ENCODE data around the gene VSTM1.

DNA sequence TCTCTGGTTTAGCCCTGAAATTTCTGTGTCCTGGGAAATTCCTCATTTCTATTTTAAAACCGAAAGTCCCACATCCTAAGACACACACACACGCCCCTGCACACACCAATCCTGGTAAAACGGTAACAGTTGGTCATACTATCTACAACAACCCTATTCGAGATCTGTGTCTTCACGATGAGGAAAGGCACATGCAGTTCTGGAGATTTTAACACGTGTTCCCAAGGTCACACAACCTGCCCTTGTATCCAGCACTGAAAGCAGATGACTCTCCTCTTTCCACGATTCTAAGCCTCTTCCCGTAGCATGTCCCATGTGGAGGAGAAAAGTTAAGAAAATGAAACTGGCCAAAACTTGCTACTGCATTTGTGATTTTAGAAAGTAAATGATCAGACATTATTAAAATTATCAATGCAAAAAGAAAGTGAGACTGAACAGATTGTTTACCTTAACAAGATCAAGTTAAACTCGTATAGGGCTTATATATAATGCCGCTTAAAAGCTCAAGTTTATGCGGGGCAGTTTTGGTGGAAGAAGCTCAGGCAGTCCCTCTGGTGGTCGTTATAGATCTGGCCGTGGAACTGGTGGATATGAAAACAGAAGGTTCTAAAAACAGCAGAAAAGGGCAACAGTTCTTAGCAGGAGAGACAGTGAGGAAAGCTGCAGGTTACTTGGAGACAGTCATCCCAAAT, 32.7 kb downstream of the VSTM1 start:
- TF ChIP-seq, protein P1, sequence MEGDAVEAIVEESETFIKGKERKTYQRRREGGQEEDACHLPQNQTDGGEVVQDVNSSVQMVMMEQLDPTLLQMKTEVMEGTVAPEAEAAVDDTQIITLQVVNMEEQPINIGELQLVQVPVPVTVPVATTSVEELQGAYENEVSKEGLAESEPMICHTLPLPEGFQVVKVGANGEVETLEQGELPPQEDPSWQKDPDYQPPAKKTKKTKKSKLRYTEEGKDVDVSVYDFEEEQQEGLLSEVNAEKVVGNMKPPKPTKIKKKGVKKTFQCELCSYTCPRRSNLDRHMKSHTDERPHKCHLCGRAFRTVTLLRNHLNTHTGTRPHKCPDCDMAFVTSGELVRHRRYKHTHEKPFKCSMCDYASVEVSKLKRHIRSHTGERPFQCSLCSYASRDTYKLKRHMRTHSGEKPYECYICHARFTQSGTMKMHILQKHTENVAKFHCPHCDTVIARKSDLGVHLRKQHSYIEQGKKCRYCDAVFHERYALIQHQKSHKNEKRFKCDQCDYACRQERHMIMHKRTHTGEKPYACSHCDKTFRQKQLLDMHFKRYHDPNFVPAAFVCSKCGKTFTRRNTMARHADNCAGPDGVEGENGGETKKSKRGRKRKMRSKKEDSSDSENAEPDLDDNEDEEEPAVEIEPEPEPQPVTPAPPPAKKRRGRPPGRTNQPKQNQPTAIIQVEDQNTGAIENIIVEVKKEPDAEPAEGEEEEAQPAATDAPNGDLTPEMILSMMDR (IDR thresholded peaks at IDR 0.05; ENCODE audit: low read length) = peak; percentile 35
- TF ChIP-seq EZH2phosphoT487 (IDR thresholded peaks at IDR 0.05; ENCODE audit: low read length) = no peak
